GM11168 (cell line): ENCODE data around the gene IL21R.

ENCODE experiments used
- in situ Hi-C: fragments of 300-500 bp; cut with MboI; formaldehyde crosslinking; loops from one replicate; pipeline ENCODE4 v1.12.0; 2022; ENCODE audit warnings: low sequenced_read_pairs; ENCODE audit not compliant: unreplicated experiment

Gene IL21R

DNA sequence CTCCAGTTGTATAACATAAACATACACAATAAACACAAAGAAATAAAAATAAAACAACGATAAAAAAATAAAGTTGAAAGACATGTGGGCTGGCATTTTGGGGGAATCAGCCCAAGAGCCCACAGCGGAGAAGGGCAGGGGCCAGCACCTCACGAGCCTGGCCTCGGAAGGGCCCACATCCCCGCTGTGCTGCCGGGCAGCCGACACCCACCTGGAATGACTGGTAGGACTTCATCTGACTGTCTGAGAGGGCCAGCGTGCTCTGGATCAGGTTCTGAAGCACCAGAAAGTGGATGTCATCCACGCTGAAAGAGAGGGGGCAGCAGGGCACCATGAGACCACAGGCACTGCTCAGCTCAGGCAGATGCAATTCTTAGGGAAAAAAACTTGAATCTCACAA is 74.3 kb downstream of the IL21R start:
- in situ Hi-C loops, result no loop called here

DNA sequence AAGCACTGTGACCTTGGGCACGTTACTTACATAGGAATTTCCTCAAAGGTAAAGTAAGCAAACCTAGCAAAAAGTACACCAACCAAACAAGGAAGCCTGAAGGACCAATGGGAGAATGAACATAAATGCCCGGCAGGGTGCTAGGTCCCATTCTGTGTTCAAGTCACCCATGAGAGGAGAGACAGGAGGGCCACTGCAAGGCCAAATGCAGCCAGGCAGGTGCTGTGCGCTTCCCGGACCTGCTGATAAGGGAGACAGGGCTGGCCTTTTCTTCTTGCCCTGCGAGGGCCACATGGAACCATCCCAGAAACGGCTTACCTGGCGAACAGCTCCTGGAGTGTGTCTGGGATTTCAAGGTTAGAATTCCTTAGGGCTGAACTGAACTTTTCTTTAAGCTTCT is 78.8 kb downstream of the IL21R start:
- in situ Hi-C loops, result no loop called here

DNA sequence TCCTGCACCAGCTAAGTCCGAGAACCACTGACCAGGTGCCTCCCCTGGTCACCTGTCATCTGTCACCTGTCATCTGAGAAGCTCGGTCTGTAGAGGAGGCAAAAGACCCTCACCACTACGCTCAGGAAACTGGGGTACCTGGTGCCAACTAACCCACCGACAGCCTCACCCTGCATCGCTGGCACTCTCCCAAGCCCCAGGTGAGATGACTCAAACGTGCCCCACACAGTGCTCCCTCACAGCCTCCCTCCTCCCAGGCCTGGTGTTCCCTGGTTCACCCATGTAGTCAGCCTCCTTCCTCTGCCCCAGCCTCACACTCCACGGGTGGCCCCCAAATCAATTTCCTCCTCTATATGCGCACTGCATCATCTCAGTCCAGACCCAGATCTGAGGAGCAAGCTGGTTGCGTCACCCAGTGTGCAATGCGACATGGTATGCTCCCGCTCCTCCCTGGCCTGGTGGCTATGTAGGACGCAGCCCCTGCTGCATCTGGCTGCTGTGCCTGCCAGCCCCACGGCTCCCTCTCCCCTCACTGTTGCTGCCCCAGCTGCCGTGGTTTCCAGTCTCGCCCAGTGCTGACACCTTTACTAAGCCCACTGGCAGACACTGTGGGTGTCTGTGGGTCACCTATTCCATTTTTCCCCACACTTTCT is 79.4 kb downstream of the IL21R start:
- in situ Hi-C loops, result no loop called here

DNA sequence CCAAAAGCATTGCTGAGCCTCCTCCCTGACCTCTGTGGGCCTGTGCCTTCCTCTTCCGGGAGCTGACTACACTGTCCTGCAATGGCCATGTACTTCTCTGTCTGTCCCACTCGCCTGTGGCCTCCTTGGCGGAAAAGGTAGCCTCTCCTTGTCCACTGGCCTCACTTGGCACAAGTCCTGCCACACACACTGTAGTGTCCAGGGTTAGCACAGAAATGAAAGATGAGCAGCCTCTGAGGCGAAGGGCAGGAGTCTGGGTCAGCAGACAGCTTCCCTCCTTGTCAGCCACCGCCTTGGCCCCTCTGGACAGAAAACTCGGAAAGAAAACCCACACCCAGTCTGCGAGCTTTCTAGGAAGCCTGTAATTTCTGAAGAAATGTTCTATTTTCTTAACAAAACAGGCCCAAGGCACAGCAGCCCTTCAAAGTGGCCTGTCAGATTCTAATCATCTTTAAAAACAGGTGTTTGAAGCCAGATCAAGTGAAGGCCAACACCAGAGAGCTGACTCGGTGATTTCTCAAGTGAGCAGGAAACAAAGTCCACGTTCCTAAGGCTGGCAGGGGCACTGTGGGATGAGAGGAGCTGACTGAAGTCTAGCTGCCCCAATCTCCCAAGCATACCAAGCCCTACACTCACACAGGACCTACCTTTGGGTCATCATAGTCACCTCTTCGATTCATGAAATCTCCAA is 80.6 kb downstream of the IL21R start:
- in situ Hi-C loops, result no loop called here

DNA sequence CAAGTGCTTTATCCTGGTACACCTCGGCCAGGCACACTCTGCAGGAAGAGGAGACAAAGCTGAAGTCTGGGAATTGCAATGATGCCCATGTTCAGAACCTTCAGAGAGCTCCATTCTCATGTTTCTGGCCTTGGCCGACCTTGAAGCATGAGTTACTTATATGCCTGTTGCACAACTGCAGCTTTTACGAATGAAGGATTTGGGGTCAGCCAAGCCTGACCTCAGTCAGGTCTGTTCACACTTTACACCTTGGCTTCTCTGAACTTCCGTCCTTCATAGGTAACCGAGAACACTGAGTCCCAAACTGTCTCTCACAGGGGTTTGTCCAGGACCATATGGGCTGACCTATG is 81.1 kb downstream of the IL21R start:
- in situ Hi-C loops, result no loop called here

DNA sequence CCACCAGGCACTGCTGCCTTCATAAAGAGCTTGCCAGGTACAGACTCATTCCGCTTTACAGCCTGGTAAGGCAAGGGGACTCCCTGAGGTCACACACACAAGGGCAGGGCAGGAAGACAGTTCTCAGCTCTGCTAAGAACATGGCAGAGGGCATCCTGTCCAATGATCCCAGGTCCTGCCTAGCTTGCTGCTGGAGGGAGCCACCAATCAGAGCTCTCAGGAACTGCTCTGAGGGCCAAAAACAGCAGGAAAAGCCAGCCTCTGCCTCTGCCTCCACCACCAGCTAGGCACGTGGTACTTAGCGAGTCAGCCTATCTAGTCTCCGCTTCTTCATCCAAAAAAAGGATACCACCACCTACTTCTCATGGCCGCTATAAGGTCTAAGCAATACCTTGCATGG is 81.7 kb downstream of the IL21R start:
- in situ Hi-C loops, result no loop called here

DNA sequence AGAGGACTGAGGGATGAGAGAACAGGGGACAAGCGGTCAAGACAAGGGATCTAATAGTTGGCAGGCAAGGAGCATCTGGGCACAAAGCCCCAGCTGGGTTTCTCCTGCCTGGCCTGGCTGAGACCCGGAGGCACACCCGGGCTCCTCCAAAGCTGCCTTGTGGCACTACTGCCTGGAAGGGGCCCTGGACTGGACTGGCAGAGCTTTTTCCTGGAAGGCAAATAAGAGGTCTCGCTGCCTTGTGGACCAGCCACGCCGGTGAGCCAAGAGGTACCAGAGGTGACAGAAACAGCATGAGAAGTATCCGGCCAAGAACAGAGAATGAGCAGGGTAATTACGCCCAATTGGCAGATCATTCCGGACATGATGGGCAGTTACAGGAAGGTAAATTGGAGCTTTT is 83.2 kb downstream of the IL21R start:
- in situ Hi-C loops, result no loop called here

DNA sequence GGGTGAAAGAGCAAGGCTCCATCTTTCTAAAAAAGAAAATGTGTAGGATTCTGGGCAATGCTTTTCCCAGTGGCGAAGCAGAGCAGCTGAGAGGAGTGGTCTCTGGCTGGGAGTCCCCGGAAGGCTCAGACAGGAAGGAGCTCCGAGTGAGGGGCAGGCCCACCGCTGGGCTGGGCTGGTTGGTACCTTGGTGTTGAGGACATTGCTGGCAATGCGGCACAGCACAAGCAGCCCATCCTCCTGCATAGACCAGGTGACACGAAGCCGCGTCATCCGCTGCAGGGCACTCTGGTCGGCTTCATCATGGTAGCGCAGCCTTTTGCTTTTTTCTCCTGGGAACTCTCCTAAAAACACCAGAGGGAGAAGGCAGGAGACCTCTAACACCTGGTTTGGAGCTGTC is 83.8 kb downstream of the IL21R start:
- in situ Hi-C loops, result no loop called here

DNA sequence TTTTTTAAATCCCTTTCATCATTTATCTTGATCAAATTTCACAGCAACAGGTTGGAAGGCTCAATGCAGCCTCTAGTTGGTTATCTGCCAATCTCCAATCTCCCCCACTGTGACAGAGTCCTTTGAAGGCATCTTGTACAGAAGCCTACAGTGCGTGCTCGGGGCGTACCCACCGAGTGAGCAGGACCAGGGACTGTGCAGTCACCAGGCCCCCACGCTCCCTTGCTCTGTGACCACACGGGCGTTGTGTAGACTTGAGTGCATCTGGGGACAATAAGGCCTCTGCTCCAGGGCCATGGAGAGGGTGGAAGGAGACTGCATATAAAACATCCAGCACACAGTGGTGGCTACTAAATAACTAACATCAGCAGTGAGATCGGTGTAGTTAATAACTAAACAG is 84.4 kb downstream of the IL21R start:
- in situ Hi-C loops, result no loop called here

DNA sequence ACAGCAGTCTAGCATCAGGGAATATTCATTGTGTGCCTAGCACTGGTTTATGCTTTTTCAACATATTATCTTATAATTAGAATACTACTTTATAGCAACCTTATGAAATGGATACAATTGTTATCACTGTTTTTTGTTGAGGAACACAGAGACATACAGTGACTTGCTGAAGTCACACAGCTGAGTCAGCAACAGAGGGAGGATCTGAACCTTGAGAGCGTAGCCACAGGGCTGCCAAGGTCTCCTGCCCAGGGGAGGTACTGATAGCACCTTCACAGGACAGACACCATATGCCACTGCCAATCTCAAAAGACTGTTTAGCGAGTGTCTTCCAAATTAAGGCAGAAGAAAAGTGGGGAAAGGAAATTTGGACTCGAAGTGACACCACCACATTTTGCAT is 84.8 kb downstream of the IL21R start:
- in situ Hi-C loops, result no loop called here

DNA sequence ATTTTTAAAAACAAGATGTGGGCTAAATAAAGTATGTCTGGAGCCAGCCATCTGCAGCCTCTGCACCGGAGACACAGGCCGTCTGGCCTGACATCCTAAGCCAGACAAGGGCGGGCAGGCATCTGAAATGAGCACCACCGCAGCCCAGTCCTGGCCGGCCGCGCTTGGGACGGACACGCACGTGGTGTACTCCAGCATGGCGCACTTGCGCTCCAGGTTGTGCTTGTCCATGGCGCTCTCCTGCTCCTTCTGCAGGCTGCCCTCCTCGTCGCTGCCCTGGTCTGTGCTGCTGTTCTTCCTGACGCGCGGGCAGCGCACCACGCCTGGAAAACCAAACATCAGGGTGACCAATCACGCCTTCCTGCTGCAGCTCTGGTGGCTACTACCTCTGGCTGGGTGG is 87.4 kb downstream of the IL21R start:
- in situ Hi-C loops, result no loop called here

DNA sequence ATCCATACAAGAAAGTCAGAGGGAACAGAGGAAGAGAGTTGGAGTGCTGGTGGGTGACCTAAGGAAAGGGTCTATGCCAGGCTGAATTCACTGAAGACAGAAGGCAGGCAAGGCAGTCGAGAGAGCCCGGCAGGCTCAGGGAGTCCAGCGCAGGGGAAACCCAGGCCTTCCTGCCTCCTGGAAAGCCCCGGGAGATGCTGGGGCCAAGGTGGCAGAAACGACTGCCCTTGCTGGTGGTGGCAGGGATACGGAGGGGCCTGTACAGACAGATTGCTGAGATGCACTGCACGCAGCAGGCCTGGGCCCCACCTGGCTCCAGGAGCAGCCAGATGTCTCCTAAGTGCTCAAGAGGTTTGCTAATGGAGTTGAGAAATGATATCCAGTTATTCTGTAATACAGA is 87.9 kb downstream of the IL21R start:
- in situ Hi-C loops, result no loop called here

DNA sequence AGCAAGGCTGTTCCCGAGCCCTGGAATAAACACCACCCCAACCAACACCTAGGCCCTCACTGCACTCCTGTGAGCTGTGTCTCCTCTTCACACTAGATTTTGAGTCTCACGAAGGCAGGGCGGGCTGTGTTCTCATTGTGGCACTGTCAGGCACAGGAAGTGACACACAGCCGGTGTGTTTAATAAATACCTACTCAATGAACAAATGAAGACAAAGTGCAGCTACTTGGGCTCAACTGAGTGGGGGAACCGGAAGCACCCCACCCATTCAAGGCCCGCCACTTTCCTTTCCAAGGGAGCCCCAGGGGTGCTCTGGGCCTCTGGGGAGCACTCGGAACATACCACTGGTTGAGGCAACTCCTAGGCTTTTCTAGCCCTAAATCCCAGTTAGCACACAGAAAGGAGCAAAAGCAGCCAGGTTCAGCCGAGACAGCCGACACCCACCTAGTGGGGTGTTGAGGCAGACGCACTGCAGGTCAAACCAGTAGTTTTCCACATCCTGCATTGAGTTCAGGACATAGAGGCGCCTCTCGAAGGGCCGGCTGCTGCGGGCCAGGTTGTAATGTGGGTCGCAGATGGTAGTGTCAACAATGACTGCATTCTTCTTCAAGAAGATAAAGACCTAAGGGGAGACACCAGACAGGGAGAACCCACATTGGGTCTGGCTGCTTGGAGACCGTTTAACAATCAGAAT is 90.1 kb downstream of the IL21R start:
- in situ Hi-C loops, result no loop called here

DNA sequence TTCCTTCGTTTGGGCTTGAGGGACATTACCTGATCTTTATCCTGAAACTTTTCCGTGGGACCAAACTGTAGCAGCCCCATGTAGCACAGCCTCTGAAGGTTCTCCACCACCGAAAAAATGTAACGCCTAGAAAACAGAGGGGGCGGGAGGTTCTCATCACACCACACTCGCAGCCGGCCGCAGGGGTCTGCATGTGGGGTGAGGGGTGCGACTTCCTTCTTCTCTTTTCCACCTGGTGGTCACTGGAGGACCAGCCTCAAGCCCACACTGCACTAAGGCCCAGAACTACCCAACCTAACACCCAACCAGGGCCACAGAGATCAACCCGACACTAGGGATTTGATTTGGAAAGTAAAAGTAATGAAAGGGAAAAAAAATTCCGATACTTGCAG is 90.6 kb downstream of the IL21R start:
- in situ Hi-C loops, result no loop called here

DNA sequence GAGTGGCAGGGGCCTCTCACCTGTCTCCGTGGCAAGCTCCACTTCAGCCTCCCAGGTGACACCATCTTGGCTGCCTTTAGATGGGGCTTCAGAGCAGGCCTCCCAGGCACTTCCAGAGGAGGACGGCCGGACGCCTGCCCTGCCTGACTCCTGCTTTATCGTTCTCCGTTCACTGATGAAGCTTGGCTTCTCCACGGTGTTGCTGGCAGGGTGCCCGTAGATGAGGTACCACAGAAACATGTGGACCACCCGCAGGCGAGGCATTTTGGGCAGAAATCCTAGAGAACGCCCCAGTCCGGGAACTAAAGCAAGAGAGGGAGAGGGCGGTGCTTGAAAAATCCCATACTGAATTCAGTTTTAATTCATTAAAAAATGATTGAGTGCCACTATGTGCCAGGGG is 93.2 kb downstream of the IL21R start:
- in situ Hi-C loops, result no loop called here

DNA sequence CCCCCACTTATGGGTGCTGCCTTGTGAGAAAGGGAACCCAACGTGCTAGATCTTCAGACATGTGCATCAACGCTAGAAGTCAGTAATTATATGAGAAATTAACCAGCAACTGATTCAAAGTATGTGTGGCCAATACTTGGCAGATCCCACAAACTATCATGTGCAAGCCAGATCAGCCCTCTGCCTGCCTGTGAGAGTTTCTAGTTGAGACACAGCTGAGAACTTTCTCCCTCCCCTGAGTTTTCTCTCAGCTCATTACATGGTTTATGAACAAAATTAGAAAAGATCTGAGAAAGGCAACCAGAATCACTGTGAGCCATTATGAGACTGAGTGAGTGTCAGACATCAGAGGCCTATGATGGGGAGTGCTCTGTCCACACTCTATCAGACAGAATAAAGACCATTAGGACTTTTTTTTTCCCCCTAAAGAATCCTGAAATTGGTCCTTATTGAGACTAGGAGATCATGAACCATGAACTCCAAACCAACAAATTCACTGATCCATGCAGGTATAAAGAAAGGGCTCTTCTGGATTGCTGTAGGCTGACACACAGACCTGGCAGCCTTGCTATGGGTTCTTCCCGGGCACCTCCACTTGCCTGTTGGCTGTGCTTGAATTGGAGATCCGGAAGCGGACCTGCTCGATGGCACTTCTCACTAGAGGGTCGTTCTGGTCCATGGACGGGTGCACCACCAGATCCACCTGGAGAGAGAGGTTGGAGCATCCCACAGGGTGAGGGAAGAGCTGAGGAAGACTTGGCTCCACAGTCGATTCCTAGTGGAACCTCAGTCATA is 96.3 kb downstream of the IL21R start:
- in situ Hi-C loops, result no loop called here

DNA sequence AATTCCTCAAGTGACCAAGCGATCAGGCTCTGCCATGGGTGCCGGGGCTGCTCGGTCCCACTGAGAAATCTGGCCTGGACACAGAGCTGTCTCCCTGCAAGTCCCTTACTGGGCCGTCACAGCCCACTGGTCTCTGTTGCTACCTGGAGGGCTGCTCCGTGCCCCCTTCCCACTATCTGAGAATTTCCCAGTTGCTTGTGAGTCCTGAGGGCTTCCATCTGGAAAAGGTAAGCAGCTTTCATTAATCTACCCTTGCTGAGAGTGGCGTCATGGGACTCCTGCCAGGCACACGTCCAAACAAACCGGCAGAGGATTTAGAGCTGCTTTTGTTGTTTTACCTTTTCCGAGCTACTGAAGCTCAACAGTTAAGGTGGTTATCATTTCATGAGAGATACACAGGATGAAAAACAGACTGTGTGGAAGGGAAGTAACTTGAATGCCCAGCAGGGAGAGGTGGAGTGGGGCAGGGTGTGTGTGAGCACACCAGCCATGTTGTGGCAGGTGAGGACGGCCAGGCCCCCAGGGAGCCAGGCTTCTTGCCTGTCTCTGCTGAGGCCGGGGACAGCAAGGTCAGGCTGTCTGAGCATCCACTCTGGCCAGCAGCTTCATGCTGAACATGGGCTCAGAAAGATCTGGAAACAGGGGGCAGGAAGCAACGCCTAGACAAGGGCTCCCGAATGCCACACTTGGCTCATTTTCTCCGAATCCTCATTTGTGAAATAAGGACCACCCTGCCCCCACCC is 97.1 kb downstream of the IL21R start:
- in situ Hi-C loops, result no loop called here

DNA sequence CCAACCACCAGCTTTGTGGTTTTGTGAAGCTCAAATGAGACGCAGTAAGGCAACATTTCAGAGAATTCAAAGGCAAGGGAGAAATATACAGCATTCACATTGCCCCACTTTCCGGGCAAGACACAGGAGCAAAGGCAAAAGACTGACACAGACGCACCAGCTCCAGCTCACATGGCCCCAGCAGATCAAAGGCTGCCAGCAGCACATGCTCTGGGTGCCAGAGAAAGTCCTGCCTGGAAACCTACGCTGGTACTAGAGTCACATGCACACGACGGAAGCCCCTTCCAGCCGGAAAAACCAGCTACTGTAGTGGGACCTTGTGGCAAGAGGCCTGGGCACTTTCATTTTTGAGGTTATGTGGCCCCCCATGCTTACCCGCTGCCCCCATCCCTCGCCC is 97.7 kb downstream of the IL21R start:
- in situ Hi-C loops, result no loop called here

DNA sequence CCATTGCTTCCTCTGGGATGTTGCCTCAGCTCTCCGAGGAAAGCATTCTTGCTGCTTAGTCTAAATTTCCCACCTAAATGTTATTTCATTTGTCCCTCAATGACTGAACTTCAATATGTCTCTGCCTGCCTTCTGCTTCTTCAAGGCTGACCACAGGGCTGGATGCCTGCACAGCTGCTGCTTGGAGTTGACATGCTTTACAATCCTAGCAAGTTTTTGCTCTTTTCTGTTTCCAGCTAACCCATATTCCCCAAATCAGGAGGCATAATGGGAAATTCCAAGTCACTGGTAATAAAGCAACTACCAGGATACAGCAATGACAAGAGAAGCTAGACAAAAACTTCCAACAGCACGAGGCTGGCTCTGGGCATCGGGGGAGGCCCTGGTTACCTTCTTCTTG is 98.8 kb downstream of the IL21R start:
- in situ Hi-C loops, result no loop called here
